ENCODE measurements around the gene GFOD2. TPM values are rescaled to one million over a fixed set of nuclear protein-coding genes. Genes with fewer than 3 reads are reported as not detected.

GFOD2 gene
- total and polyA plus RNA-seq, 2 experiments from 2014 or later: 19.3 to 34.3 TPM

DNA sequence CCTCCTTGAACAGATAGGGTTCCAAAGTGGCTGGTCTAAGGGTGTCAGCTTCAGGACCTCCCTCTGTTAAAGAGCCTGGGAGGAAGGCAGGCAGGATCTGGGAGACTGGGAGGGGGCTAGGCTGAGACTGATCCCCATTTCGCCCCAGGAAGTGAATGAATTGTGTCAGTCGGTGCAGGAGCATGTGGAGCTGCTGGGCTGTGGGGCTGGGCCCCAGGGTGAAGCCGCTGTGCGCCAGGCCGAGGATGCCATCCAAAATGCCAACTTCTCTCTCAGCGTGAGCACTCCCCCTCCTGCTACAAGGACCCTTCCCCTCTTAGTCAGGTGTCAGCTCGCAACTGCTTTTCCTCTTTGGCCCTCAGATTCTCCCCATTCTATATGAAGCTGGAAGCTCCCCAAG, 68.1 kb downstream of the GFOD2 start:
- Histone ChIP-seq H3K27ac (ENCODE audit: low read depth) (no peak overlapping the region), H3K4me2 (no peak overlapping the region), H4K20me1 (replicated peaks; ENCODE audit: insufficient read depth) (no peaks in the 10 kb centered on the region; the same call in 1 of the 2 replicates), H3K4me3 (no peak overlapping the region), H2AFZ (no peak overlapping the region), H3K79me2 (replicated peaks; ENCODE audit: insufficient read depth) (no peaks in the 10 kb centered on the region), H3K9me2 (ENCODE audit: insufficient read depth) (no peaks in the 10 kb centered on the region), H3F3A (replicated peaks; ENCODE audit: low read depth) (peaks cover 6% of the 10 kb centered on the region; the same call in 1 of the 2 replicates), H3K27me3 (ENCODE audit: insufficient read depth) (peaks cover 77% of the 10 kb centered on the region), H3K36me3 (ENCODE audit: insufficient read depth) (no peaks in the 10 kb centered on the region), H3K4me1 (ENCODE audit: insufficient read depth) (no peaks in the 10 kb centered on the region; the same call in 1 of the 2 replicates)
- DNase-seq (ENCODE audit: low spot score) (no peak), ATAC-seq (no peak)
- peaks cover 13% of the 10 kb centered on the region for H3K4me1 Mint-ChIP-seq
- TF ChIP-seq ZNF114 (CRISPR knock-in tag; IDR thresholded peaks at IDR 0.05): no peak
- no peak for TF ChIP-seq STAT1 (IDR thresholded peaks at IDR 0.05; ENCODE audit: unreplicated experiment)
- no peak for TF ChIP-seq EZH2 (IDR thresholded peaks at IDR 0.05; ENCODE audit: low read depth, unreplicated experiment)
- TF ChIP-seq POLR2AphosphoS5 (IDR thresholded peaks at IDR 0.05; ENCODE audit: low read depth): no peak
- H3K27ac Mint-ChIP-seq: no peak overlapping the region
- H3K36me3 Mint-ChIP-seq (ENCODE audit: low read depth): peaks cover 9% of the 10 kb centered on the region; the same call in 1 of the 3 replicates
- peaks cover 76% of the 10 kb centered on the region for H3K27me3 Mint-ChIP-seq (ENCODE audit: insufficient read depth, low read depth, poor library complexity)
- H3K9me3 Mint-ChIP-seq: no peaks in the 10 kb centered on the region
- H3K4me3 Mint-ChIP-seq: no peak overlapping the region; the same call in 2 of the 3 replicates

- no peaks in the 10 kb centered on the region for H3K9me2 ChIP-seq (ENCODE audit: insufficient read depth)
- ATAC-seq: no peak
- Mint-ChIP-seq H3K36me3 (ENCODE audit: low read depth) (peaks cover 4% of the 10 kb centered on the region; the same call in 1 of the 3 replicates), H3K4me3 (peak overlapping the region; percentile 55), H3K27ac (no peak overlapping the region), H3K4me1 (peaks cover 13% of the 10 kb centered on the region), H3K9me3 (no peaks in the 10 kb centered on the region), H3K27me3 (ENCODE audit: insufficient read depth, low read depth, poor library complexity) (peaks cover 77% of the 10 kb centered on the region)
- peaks cover 6% of the 10 kb centered on the region; the same call in 1 of the 2 replicates for H3F3A ChIP-seq (replicated peaks; ENCODE audit: low read depth)
- DNase-seq (ENCODE audit: low spot score): no peak
- H3K4me3 ChIP-seq: peak overlapping the region; percentile 45; the same call in 1 of the 2 replicates
- TF ChIP-seq NANOG (IDR thresholded peaks at IDR 0.05; ENCODE audit: borderline replicate concordance) (no peak), CREB1 (CRISPR knock-in tag; IDR thresholded peaks at IDR 0.05; ENCODE audit: low read depth) (no peak)
- TF ChIP-seq, protein P1, sequence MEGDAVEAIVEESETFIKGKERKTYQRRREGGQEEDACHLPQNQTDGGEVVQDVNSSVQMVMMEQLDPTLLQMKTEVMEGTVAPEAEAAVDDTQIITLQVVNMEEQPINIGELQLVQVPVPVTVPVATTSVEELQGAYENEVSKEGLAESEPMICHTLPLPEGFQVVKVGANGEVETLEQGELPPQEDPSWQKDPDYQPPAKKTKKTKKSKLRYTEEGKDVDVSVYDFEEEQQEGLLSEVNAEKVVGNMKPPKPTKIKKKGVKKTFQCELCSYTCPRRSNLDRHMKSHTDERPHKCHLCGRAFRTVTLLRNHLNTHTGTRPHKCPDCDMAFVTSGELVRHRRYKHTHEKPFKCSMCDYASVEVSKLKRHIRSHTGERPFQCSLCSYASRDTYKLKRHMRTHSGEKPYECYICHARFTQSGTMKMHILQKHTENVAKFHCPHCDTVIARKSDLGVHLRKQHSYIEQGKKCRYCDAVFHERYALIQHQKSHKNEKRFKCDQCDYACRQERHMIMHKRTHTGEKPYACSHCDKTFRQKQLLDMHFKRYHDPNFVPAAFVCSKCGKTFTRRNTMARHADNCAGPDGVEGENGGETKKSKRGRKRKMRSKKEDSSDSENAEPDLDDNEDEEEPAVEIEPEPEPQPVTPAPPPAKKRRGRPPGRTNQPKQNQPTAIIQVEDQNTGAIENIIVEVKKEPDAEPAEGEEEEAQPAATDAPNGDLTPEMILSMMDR (conservative IDR thresholded peaks at IDR 0.05; ENCODE audit: low read depth in 2 of 2): no peak
- no peaks in the 10 kb centered on the region for H3K36me3 ChIP-seq (ENCODE audit: insufficient read depth)
- no peaks in the 10 kb centered on the region; the same call in 1 of the 2 replicates for H3K4me1 ChIP-seq (ENCODE audit: insufficient read depth)
- H3K27me3 ChIP-seq (ENCODE audit: insufficient read depth): peaks cover 87% of the 10 kb centered on the region
- H2AFZ ChIP-seq: no peak overlapping the region
- peak overlapping the region; percentile 78 for H3K4me2 ChIP-seq
- H4K20me1 ChIP-seq (replicated peaks; ENCODE audit: insufficient read depth): no peaks in the 10 kb centered on the region; the same call in 1 of the 2 replicates
- no peak overlapping the region for H3K27ac ChIP-seq (ENCODE audit: low read depth)
- H3K79me2 ChIP-seq (replicated peaks; ENCODE audit: insufficient read depth): no peaks in the 10 kb centered on the region
These were observed 69.1 kb downstream of the GFOD2 start for GRCh38 chr16:67650023-67650422.

- Histone ChIP-seq H2AFZ (0 out of 2 replicates have a peak overlapping the region, but pooled peaks have one; percentile 86), H3K27me3 (ENCODE audit: insufficient read depth) (peaks cover 82% of the 10 kb centered on the region), H3K4me3 (peak overlapping the region; percentile 45), H3K36me3 (ENCODE audit: insufficient read depth) (no peaks in the 10 kb centered on the region), H3K27ac (ENCODE audit: low read depth) (no peak overlapping the region), H4K20me1 (replicated peaks; ENCODE audit: insufficient read depth) (no peaks in the 10 kb centered on the region; the same call in 1 of the 2 replicates), H3F3A (replicated peaks; ENCODE audit: low read depth) (peaks cover 4% of the 10 kb centered on the region; the same call in 1 of the 2 replicates), H3K9me2 (ENCODE audit: insufficient read depth) (no peaks in the 10 kb centered on the region), H3K4me2 (peak overlapping the region; percentile 78), H3K79me2 (replicated peaks; ENCODE audit: insufficient read depth) (no peaks in the 10 kb centered on the region), H3K4me1 (ENCODE audit: insufficient read depth) (no peaks in the 10 kb centered on the region; the same call in 1 of the 2 replicates)
- Mint-ChIP-seq H3K4me1 (peaks cover 13% of the 10 kb centered on the region), H3K9me3 (no peaks in the 10 kb centered on the region), H3K27me3 (ENCODE audit: insufficient read depth, low read depth, poor library complexity) (peaks cover 74% of the 10 kb centered on the region), H3K36me3 (ENCODE audit: low read depth) (peaks cover 4% of the 10 kb centered on the region; the same call in 1 of the 3 replicates), H3K27ac (no peak overlapping the region), H3K4me3 (peak overlapping the region; percentile 55)
- peak; percentile 96 for DNase-seq (ENCODE audit: low spot score)
- peak; percentile 69 for ATAC-seq
- TF ChIP-seq CREB1 (CRISPR knock-in tag; IDR thresholded peaks at IDR 0.05; ENCODE audit: low read depth) (no peak), NANOG (IDR thresholded peaks at IDR 0.05; ENCODE audit: borderline replicate concordance) (no peak)
- TF ChIP-seq, protein P1 (conservative IDR thresholded peaks at IDR 0.05; ENCODE audit: low read depth in 2 of 2): no peak
These were observed 69.6 kb downstream of the GFOD2 start for GRCh38 chr16:67649494-67649931.

All from GM23338 (cell line).